ENCODE measurements around the gene CDK10. TPM values are rescaled to one million over a fixed set of nuclear protein-coding genes. Genes with fewer than 3 reads are reported as not detected.

Gene CDK10, protein sequence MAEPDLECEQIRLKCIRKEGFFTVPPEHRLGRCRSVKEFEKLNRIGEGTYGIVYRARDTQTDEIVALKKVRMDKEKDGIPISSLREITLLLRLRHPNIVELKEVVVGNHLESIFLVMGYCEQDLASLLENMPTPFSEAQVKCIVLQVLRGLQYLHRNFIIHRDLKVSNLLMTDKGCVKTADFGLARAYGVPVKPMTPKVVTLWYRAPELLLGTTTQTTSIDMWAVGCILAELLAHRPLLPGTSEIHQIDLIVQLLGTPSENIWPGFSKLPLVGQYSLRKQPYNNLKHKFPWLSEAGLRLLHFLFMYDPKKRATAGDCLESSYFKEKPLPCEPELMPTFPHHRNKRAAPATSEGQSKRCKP
- total RNA-seq (2022; extraction: Qiagen RNA extraction) = 31.5 to 54.6 TPM (median 48.5 TPM) in 5 replicates

GRCh38 chr16:89686520-89687091, at the start of gene CDK10:
TSS of gene CDK10 (plus strand) at chr16:89686689. CDS start at chr16:89686711, 22 bp downstream.

GRCh38 chr16:89657442-89658220, 28.9 kb upstream of the CDK10 start, which contains the start of the genes CHMP1A and SPATA33:
TSS of gene CHMP1A (minus strand) at chr16:89657708. CDS start at chr16:89657588, 120 bp downstream.
TSS of gene SPATA33 (plus strand) at chr16:89657836. CDS start at chr16:89657912, 76 bp downstream.

DNA sequence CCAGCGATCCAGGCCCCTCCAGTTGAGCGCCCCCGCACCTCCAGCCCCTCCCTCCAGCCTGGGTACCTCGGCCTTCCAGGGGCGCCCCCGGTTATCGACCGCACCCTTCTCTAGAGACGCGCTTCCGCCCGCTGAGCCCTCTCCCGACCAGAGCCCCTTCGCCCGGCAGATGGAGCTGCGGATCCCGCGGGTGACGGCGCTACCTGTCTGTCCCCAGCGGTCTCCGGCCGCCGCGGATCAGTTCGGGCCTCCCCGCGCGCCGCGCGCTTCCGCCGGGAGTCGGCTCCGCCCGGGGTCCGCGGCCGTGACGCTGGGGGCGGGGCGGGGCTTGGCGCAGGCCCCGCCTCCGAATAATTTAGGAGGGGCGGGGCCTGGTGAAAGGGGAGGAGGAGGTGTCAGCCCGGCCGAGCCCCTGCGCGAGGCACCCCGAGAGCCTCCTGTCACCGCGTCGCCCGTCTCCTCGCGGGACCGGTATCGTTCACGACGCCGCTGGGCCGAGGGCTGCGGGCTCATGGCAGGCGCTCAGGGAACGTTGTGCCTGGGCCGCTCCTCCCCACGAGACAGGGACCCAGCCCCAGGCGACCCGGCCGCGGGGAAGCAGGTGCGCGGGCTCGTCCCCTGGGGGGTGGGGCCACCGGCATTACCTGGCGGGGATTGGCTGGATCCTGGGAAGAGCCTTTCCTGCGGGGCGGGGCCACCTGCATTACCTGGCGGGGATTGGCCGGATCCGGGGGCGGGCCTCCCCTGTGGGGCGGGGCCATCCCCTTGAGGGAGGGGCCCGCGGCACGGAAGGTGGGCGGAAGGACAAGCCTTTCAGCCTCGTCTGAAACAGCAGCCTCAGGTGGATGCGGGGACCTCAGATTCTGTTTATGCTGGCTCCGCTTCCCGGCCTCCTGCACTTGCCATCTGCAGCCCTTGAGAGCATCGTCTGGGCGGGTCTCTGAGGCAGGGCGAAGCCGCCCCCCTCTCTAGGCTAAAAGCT, 15.2 kb downstream of the CDK10 start, which contains the start of gene SPATA2L:
Gene SPATA2L, minus strand, starts transcription at position 281 of the 982 bp plus-strand sequence. CDS start 473 bp downstream, outside the sequence.

DNA sequence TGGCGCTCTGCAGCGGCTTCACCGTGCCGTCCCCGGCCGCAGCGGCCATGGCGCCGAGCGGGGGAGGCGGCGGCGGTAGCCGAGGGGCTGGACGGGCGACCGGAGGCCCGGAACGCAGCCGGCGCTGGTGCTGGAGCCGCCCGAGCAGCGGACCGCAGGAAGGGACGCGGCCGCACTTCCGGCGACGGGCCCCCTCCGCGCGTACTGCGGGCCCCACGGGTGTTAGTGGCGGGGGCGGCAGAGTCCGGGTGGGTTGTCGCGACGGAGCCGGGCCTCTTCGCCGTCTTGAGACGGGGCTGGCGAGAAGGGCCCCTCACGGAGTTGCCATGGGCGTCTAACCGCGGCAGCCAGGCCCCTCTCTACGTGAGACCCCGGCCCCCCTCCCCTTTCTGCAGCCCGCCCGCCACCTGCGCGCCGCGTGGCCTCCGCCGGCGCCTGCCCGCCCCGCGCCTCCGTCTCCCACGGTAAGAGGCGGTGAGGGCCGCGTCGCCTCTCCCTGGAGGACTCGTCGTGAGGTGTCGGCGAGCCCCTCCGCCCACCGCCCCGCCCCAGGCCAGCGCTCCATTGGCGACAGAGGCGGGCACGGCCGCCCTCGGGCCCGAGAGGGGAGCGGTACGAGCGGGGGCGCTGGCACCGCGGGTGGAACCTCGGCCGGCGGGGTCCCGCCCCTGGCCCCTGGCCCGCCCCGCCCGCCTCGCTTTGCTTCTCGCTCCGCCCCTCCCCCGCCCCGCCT, 34.5 kb downstream of the CDK10 start, which contains the start of the genes VPS9D1 and ZNF276:
Gene VPS9D1, minus strand, starts transcription at position 86 of the 733 bp plus-strand sequence. Its CDS starts 37 bp downstream, at position 49.
Gene ZNF276, plus strand, starts transcription at position 725 of the 733 bp plus-strand sequence. CDS start 104 bp downstream, outside the sequence.

Other genes starting within 250 kb of the CDK10 start
- gene ANKRD11, start 196.1 kb upstream of the CDK10 start, total RNA-seq (2022; extraction: Qiagen RNA extraction) = 84.5 to 112 TPM (median 110 TPM) in 5 replicates
- 104 to 110 TPM (median 105 TPM) in 5 replicates for gene SPG7, start 178.3 kb upstream of the CDK10 start, total RNA-seq (2022; extraction: Qiagen RNA extraction)
- 3,169 to 4,261 TPM (median 4,255 TPM) in 5 replicates for gene RPL13, start 126.0 kb upstream of the CDK10 start, total RNA-seq (2022; extraction: Qiagen RNA extraction)
- gene CPNE7, start 110.9 kb upstream of the CDK10 start, total RNA-seq (2022; extraction: Qiagen RNA extraction) = 58.3 to 85.1 TPM (median 75.3 TPM) in 5 replicates
- 0.55 to 1.6 TPM (median 1.6 TPM) in 5 replicates for gene DPEP1, start 73.0 kb upstream of the CDK10 start, total RNA-seq (2022; extraction: Qiagen RNA extraction)
- gene CHMP1A, start 29.0 kb upstream of the CDK10 start, total RNA-seq (2022; extraction: Qiagen RNA extraction) = 91.6 to 107 TPM (median 97.3 TPM) in 5 replicates
- 13.2 to 18.6 TPM (median 17.5 TPM) in 5 replicates for gene SPATA33, start 28.9 kb upstream of the CDK10 start, total RNA-seq (2022; extraction: Qiagen RNA extraction)
- 8.8 to 14.3 TPM (median 12.0 TPM) in 5 replicates for gene SPATA2L, start 15.0 kb downstream of the CDK10 start, total RNA-seq (2022; extraction: Qiagen RNA extraction)
- 3.5 to 6.2 TPM (median 4.9 TPM) in 5 replicates for gene VPS9D1, start 34.2 kb downstream of the CDK10 start, total RNA-seq (2022; extraction: Qiagen RNA extraction)
- gene ZNF276, start 34.8 kb downstream of the CDK10 start, total RNA-seq (2022; extraction: Qiagen RNA extraction) = 14.6 to 21.6 TPM (median 19.2 TPM) in 5 replicates
- 24.5 to 38.6 TPM (median 34.4 TPM) in 5 replicates for gene FANCA, start 130.0 kb downstream of the CDK10 start, total RNA-seq (2022; extraction: Qiagen RNA extraction)
- gene SPIRE2, start 141.8 kb downstream of the CDK10 start, total RNA-seq (2022; extraction: Qiagen RNA extraction) = 4.9 to 9.1 TPM (median 7.8 TPM) in 5 replicates
- 72.6 to 83.2 TPM (median 78.7 TPM) in 5 replicates for gene TCF25, start 186.9 kb downstream of the CDK10 start, total RNA-seq (2022; extraction: Qiagen RNA extraction)
- gene MC1R, start 232.2 kb downstream of the CDK10 start, total RNA-seq (2022; extraction: Qiagen RNA extraction) = 4.6 to 7.5 TPM (median 7.0 TPM) in 5 replicates
- 197 to 265 TPM (median 245 TPM) in 5 replicates for gene TUBB3, start 236.7 kb downstream of the CDK10 start, total RNA-seq (2022; extraction: Qiagen RNA extraction)

Measured in A549 treated with Mapracorat at 1 μM for 4 hours (cell line).